ENCODE data around the gene DGAT2.
A peak's percentile ranks its signal among the peaks of the same experiment; 100 is the strongest.
"Not testable (repeated sequence)": the region's sequence is repeated elsewhere in the genome, so short reads cannot be mapped to it uniquely, and the experiment has no call there.

DGAT2 gene
- total RNA-seq = 3.7 to 11.6 (median 6.5) reads per million in 17 experiments

GRCh38 chr11:75768112-75768908 is at the start of gene DGAT2:
DGAT2 (plus strand) TSS chr11:75768778; CDS start chr11:75768992, 214 bp downstream.
- DNase-seq = peak; percentile 67 to 90 (median 78)

GRCh38 chr11:75719340-75720239 is 49.0 kb upstream of the DGAT2 start:
- DNase-seq = no peak

GRCh38 chr11:75720639-75721038 is 47.9 kb upstream of the DGAT2 start:
- DNase-seq = no peak

GRCh38 chr11:75721852-75722668 is 46.5 kb upstream of the DGAT2 start:
- peak in 1 of 4 experiments; percentile 27 for DNase-seq

GRCh38 chr11:75722669-75723042 is 45.9 kb upstream of the DGAT2 start:
- no peak for DNase-seq

GRCh38 chr11:75725547-75726320 is 42.8 kb upstream of the DGAT2 start:
- no peak for DNase-seq

- DNase-seq = no peak
Observed at GRCh38 chr11:75728992-75729391, 39.6 kb upstream of the DGAT2 start.

GRCh38 chr11:75731095-75731494 is 37.5 kb upstream of the DGAT2 start:
- DNase-seq = no peak

GRCh38 chr11:75733071-75733430 is 35.5 kb upstream of the DGAT2 start:
- DNase-seq = no peak

GRCh38 chr11:75733431-75734107 is 35.0 kb upstream of the DGAT2 start:
- DNase-seq = peak; percentile 89 to 97 (median 92)

- DNase-seq = no peak
Observed at GRCh38 chr11:75734491-75735180, 33.9 kb upstream of the DGAT2 start.

- DNase-seq = no peak
Observed at GRCh38 chr11:75735181-75735845, 33.3 kb upstream of the DGAT2 start.

- DNase-seq = no peak
Observed at GRCh38 chr11:75737314-75737713, 31.3 kb upstream of the DGAT2 start.

- no peak for DNase-seq
Observed at GRCh38 chr11:75740681-75741080, 27.9 kb upstream of the DGAT2 start.

GRCh38 chr11:75743159-75743558 is 25.4 kb upstream of the DGAT2 start:
- DNase-seq = not testable (repeated sequence)

- no peak for DNase-seq
Observed at GRCh38 chr11:75743711-75744563, 24.6 kb upstream of the DGAT2 start.

GRCh38 chr11:75745807-75746206 is 22.8 kb upstream of the DGAT2 start:
- no peak for DNase-seq

GRCh38 chr11:75748729-75749273 is 19.8 kb upstream of the DGAT2 start:
- DNase-seq = not testable (repeated sequence)

- not testable (repeated sequence) for DNase-seq
Observed at GRCh38 chr11:75754933-75755332, 13.6 kb upstream of the DGAT2 start.
